CD4-positive, alpha-beta T cell treated with Interleukin-6 at 100 ng/mL for 8 hours (primary cell): ENCODE data around the gene GOLGB1.
"Not testable (repeated sequence)": the region's sequence is repeated elsewhere in the genome, so short reads cannot be mapped to it uniquely, and the experiment has no call there.

Source experiments
- DNase-seq: peaks from one replicate; pipeline ENCODE4 v3.0.0-alpha.2; 2020; ENCODE audit warnings: mixed read lengths, low spot score

GOLGB1 gene

GRCh38 chr3:121749276-121750086, at the start of gene GOLGB1:
Gene GOLGB1 (minus strand): TSS chr3:121749741. CDS start chr3:121730971, 18,770 bp downstream.
- peak; percentile 95 for DNase-seq

DNA sequence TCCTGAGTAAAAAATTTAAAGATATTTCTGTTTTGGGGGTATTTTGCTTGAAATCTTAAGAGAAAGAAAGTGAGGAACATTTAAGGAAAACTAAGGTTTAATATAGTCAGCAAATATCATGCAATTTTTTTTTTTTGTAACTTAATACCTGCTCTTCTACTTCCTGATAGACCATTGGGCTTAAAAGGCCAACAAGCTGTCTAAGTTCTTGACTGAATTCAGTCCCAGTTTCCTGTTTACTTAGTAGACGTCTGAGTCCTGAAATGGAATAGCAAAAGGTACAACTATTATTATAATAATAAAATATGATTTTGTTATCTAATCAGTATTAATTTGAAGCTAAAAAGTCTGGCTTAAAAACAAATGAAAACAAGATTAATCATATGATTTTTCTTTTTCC, 47.4 kb upstream of the GOLGB1 start:
- DNase-seq = no peak

DNA sequence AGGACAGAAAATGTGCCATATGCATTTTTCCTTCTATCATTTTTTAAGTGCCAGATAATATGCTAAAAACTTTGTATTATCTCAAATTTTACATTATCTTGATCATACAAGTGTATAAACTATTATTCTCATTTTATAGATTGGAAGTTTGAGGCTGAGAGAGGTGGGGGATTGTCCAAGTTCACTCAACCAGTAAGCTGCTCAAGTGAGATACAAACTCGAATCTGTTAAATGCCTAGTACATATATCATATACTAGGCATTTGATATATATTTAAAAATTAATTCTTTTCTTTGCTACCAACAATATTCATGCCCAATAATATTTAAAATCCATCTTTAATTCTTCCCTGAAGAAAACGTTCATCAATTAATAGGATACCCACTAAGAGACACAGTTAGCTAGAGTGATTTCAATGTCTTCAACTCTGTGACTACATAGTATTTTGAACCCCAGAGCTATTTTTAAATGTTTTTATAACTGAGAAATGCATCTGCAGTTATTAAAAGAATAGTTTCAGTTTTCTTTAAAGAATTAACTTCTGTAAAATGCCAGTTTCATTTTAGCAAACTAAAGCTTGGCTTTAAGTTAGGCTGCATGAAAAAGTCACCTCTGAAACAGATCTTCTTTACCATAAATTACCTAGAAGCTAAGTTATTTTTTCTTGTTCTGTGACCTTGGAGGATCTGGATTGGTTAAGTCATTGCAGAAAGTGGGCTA, 44.9 kb upstream of the GOLGB1 start:
- no peak for DNase-seq

GRCh38 chr3:121793078-121793477, 43.5 kb upstream of the GOLGB1 start:
- no peak for DNase-seq

GRCh38 chr3:121786485-121786884, 36.9 kb upstream of the GOLGB1 start:
- no peak for DNase-seq

- DNase-seq = not testable (repeated sequence)
Measured at GRCh38 chr3:121782784-121783183, 33.2 kb upstream of the GOLGB1 start.

- no peak for DNase-seq
Measured at GRCh38 chr3:121781611-121782010, 32.1 kb upstream of the GOLGB1 start.

DNA sequence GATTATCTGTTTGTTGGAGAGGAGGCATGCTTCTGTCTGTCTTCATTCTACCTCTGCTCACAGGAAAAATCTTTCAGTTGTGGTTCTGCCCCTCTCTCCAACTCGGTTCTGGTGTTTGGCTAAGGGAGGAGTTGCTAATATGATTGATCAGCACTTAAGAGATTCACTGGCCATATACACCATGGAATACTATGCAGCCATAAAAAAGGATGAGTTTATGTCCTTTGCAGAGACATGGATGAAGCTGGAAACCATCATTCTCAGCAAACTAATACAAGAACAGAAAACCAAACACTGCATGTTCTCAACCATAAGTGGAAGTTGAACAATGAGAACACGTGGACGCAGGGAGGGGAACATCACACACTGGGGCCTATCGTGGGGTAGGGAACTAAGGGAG, 25.6 kb upstream of the GOLGB1 start:
- DNase-seq = not testable (repeated sequence)

DNA sequence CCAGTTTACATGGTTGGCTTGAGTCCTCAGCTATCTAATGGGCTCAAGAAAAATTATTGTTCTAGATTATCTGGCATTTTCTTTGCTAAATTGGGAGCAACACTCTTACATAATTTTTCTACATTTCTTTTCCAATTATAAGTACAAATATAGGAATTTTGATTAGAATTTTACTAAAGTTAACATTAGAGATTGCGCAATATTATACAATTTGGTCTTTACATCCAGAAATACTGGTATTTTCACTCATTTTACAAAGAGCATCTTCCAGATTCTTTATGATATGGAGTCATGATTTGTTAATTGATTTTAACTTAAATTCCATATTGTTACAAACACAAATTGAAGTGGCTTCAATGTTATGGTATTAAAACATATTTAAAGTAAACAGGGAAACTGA, 19.7 kb upstream of the GOLGB1 start:
- DNase-seq = no peak

DNA sequence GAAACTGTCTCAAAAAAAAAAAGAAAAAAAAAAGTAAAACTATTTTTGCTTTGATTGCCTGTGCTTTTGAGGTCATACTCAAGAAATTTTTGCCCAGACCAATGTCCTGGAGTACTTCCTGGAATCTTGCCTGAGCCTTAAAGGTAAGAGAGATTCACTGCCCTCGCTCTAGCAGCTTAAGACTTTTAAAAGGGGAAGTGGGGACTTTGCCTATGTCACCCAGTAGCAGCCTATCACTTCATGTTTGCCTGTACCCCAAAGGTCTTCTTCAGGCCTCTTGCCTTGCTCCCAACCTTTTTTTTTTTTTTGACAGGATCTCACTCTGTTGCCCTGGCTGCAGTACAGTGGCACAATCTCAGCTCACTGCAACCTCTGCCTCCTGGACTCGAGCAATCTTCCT, 18.9 kb upstream of the GOLGB1 start:
- DNase-seq = no peak

- no peak for DNase-seq
Measured at GRCh38 chr3:121759541-121760202, 10.1 kb upstream of the GOLGB1 start.

DNA sequence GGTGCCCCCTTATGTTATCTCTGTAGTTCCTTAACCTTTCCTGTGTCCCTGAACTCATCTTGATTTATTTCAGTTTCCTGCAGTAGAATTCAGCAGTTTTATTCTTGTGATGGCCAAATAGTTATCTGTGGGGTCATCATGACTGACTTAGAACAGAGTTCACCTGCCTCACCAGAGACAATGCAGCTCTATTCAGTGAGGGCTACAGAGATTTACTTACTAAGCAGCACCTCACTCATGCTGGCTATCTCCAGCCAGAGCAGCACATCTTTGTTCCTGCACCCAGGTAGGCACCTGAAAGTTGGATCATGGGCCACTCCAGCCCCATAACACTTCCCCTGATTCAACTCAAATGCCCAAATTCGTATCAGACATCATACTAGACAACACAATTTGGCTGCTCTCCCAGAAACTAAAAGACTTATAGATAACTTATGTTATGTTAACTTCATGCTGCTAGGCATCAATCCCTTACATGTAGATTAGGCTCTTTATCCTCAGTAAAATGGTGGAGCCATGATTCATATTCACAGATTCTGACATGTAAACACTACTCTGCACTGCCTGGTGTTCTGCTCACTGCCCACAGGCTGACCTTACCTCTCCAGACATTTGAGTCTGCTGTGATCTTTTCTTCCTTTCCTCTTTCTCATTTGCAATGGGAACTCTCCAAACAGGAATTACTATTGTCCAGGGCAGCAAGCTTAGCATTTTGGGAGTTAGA, 9.3 kb upstream of the GOLGB1 start:
- no peak for DNase-seq

GRCh38 chr3:121757812-121758545, 8.4 kb upstream of the GOLGB1 start:
- DNase-seq = no peak

GRCh38 chr3:121757087-121757811, 7.7 kb upstream of the GOLGB1 start:
- no peak for DNase-seq

DNA sequence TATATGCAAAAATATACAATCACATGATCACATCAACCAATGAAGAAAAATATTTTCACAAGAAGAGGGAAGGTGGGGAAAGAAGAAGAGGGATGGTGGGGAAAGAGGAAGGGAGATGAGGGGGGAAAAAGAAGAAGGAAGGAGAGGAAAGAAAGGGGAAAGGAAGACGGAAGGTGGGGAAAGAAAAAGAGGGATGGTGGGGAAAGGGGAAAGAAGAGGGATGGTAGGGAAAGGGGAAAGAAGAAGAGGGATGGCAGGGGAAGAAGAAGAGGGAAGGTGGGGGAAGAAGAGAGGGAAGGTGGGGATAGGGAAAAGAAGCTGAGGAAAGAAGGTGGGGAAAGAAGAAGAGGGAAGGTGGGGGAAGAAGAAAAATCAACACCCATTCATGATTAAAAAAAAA, 3.2 kb upstream of the GOLGB1 start:
- DNase-seq = no peak

DNA sequence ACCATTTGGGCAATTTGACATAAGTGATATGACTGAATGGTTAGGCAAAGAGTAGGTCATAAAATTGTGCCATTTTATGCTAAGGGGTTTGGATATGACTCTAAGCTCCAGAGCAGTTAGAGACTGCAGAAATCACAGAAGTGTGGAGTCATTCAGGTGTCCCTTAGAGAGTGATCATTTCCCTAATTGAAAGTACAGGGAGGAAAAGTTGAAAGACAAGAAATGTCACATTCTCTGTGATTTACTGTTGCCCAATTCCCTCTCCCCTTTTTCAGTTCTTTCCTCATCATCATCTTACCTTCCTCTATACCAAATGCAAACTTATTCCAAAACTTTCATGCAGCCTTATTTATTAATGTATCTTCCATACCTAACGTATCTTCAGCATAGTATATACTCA, 2.7 kb upstream of the GOLGB1 start:
- DNase-seq = no peak

GRCh38 chr3:121750087-121750415, 510 bp upstream of the GOLGB1 start:
- DNase-seq = no peak

GRCh38 chr3:121748680-121749275, 763 bp downstream of the GOLGB1 start:
- DNase-seq = peak; percentile 9

GRCh38 chr3:121747976-121748375, 1.6 kb downstream of the GOLGB1 start:
- DNase-seq = no peak

DNA sequence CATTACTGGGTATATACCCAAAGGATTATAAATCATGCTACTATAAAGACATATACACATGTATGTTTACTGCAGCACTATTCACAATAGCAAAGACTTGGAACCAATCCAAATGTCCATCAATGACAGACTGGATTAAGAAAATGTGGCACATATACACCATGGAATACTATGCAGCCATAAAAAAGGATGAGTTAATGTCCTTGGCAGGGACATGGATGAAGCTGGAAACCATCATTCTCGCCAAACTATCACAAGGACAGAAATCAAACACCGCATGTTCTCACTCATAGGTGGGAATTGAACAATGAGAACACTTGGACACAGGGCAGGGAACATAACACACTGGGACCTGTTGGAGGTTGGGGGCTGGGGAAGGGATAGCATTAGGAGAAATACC, 6.4 kb downstream of the GOLGB1 start:
- DNase-seq = not testable (repeated sequence)

- DNase-seq = no peak
Measured at GRCh38 chr3:121740896-121741295, 8.6 kb downstream of the GOLGB1 start.
